HepG2 (cell line): Measurements from ENCODE around the gene AIFM1.

Experiments used
- CEBPB ChIP-seq: IDR thresholded peaks from 2 replicates; pipeline ENCODE4 v1.6.1; 2011; ENCODE audit warnings: low read depth, low read length, improper control_type of control experiment, borderline replicate concordance
- EEA1 ChIP-seq: sonication (generic); formaldehyde crosslinking; IDR thresholded peaks from 2 replicates; pipeline ENCODE4 v1.5.1; 2020; ENCODE audit warnings: mild to moderate bottlenecking, missing genetic modification reagents, borderline replicate concordance
- EZH2 ChIP-seq: conservative IDR thresholded peaks from 2 replicates; pipeline ENCODE4 v1.6.1; 2012; ENCODE audit warnings: mild to moderate bottlenecking, low read depth, low read length, moderate library complexity
- KLF11 ChIP-seq: IDR thresholded peaks from 2 replicates; pipeline ENCODE4 v1.6.1; 2016; ENCODE audit warnings: missing compliant biosample characterization
- MTF2 ChIP-seq: sonication (generic); formaldehyde crosslinking; IDR thresholded peaks from 2 replicates; pipeline ENCODE4 v1.5.0; 2020; ENCODE audit warnings: missing genetic modification reagents, borderline replicate concordance
- TF ChIP-seq, protein P1 (sequence below): sonication (generic); formaldehyde crosslinking; IDR thresholded peaks from 2 replicates; pipeline ENCODE4 v1.4.0; 2020; ENCODE audit warnings: missing genetic modification reagents, borderline replicate concordance
- TF ChIP-seq, protein P2 (sequence below): sonication (generic); formaldehyde crosslinking; IDR thresholded peaks from 2 replicates; pipeline ENCODE4 v1.5.0; 2020; ENCODE audit warnings: mild to moderate bottlenecking, missing genetic modification reagents, moderate library complexity

DNA sequence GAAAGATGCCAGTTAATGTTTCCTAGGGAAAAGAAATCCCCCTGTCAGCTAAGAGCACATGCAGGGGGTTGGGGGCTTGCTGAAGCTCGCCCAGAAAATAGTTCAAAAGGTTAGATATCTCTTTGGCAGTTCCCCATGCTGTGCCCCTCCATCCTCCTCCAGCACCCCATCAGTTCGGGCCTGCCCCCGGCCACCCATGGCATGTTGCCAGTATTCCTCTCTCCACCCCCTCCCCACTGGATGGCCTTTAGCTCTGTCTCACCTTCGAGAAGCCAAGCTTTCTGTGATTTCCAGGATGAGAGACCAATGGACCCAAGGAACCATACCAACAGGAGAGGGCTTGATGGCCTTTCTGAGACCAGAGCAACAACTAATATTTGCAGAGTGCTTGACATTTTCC, 11.3 kb upstream of the AIFM1 start:
- TF ChIP-seq EEA1: no peak
- TF ChIP-seq EZH2: no peak
- TF ChIP-seq CEBPB: no peak
- no peak for TF ChIP-seq MTF2 (CRISPR knock-in tag)
- TF ChIP-seq, protein P1, sequence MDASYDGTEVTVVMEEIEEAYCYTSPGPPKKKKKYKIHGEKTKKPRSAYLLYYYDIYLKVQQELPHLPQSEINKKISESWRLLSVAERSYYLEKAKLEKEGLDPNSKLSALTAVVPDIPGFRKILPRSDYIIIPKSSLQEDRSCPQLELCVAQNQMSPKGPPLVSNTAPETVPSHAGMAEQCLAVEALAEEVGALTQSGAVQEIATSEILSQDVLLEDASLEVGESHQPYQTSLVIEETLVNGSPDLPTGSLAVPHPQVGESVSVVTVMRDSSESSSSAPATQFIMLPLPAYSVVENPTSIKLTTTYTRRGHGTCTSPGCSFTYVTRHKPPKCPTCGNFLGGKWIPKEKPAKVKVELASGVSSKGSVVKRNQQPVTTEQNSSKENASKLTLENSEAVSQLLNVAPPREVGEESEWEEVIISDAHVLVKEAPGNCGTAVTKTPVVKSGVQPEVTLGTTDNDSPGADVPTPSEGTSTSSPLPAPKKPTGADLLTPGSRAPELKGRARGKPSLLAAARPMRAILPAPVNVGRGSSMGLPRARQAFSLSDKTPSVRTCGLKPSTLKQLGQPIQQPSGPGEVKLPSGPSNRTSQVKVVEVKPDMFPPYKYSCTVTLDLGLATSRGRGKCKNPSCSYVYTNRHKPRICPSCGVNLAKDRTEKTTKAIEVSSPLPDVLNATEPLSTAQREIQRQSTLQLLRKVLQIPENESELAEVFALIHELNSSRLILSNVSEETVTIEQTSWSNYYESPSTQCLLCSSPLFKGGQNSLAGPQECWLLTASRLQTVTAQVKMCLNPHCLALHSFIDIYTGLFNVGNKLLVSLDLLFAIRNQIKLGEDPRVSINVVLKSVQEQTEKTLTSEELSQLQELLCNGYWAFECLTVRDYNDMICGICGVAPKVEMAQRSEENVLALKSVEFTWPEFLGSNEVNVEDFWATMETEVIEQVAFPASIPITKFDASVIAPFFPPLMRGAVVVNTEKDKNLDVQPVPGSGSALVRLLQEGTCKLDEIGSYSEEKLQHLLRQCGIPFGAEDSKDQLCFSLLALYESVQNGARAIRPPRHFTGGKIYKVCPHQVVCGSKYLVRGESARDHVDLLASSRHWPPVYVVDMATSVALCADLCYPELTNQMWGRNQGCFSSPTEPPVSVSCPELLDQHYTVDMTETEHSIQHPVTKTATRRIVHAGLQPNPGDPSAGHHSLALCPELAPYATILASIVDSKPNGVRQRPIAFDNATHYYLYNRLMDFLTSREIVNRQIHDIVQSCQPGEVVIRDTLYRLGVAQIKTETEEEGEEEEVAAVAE: no peak
- TF ChIP-seq KLF11 (CRISPR knock-in tag): no peak
- TF ChIP-seq, protein P2, sequence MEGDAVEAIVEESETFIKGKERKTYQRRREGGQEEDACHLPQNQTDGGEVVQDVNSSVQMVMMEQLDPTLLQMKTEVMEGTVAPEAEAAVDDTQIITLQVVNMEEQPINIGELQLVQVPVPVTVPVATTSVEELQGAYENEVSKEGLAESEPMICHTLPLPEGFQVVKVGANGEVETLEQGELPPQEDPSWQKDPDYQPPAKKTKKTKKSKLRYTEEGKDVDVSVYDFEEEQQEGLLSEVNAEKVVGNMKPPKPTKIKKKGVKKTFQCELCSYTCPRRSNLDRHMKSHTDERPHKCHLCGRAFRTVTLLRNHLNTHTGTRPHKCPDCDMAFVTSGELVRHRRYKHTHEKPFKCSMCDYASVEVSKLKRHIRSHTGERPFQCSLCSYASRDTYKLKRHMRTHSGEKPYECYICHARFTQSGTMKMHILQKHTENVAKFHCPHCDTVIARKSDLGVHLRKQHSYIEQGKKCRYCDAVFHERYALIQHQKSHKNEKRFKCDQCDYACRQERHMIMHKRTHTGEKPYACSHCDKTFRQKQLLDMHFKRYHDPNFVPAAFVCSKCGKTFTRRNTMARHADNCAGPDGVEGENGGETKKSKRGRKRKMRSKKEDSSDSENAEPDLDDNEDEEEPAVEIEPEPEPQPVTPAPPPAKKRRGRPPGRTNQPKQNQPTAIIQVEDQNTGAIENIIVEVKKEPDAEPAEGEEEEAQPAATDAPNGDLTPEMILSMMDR (CRISPR knock-in tag): no peak
